SU-DHL-6 (cell line): ENCODE measurements around the gene SLC25A13.

Source experiments
- CTCF ChIP-seq: fragments of 200-600 bp; sonication (generic); IDR thresholded peaks from one replicate; pipeline ENCODE4 v1.5.1; 2017; ENCODE audit warnings: antibody characterized with exemption, mild to moderate bottlenecking, low read length, moderate library complexity; ENCODE audit not compliant: insufficient read depth, poor library complexity, severe bottlenecking
- EZH2phosphoT487 ChIP-seq: fragments of 200-600 bp; sonication (generic), shearing (Covaris generic); conservative IDR thresholded peaks from 2 replicates; pipeline ENCODE4 v1.6.1; 2018; ENCODE audit warnings: mild to moderate bottlenecking, antibody characterized with exemption, low read length, moderate library complexity, mixed read lengths

- TF ChIP-seq CTCF (no peak), EZH2phosphoT487 (no peak)
Measured at GRCh38 chr7:96285579-96285978, 36.3 kb downstream of the SLC25A13 start.
